Measurements from ENCODE around the gene CFAP251. TPM values are rescaled to one million over a fixed set of nuclear protein-coding genes. Genes with fewer than 3 reads are reported as not detected.

Gene CFAP251
- total and polyA plus RNA-seq, 2 of the 13 experiments (the other 11 are each of a cell fraction or from before 2014, with no cell fraction given) = 0.30 to 0.42 TPM

DNA sequence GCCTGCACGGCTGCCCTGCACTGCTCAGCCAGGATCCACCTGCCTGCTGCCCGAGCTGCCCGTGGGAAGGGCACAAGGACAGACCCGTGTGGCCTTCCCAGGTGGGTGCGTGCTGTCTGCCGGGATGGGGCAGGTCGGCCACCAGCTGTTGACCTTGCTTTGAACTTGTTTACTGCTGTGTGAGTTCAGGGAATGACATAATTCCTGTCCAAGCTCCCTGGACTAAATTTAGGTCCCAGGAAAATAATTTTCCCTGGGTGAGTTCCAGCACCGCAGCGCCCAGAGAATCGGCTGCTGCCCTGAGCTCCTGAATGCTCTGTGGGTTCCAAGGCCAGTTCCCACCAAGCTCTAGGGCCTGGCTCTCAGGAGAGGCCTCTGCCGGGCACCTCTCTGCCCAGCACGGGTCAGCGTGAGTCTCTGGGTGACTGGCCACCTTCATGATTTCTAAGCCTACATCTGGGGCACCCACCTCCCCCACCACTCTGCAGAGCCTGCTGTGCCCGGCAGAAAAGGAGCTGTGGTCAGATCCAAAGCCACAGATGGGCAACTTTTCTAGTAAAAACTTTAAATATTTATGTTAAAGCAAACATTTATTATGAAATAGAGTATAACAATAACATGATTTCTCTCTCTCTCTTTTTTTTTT, 133.0 kb downstream of the CFAP251 start (continued):
- TF ChIP-seq ZNF788 (CRISPR knock-in tag; IDR thresholded peaks at IDR 0.05; ENCODE audit: borderline replicate concordance) = no peak
- TF ChIP-seq, protein P1, sequence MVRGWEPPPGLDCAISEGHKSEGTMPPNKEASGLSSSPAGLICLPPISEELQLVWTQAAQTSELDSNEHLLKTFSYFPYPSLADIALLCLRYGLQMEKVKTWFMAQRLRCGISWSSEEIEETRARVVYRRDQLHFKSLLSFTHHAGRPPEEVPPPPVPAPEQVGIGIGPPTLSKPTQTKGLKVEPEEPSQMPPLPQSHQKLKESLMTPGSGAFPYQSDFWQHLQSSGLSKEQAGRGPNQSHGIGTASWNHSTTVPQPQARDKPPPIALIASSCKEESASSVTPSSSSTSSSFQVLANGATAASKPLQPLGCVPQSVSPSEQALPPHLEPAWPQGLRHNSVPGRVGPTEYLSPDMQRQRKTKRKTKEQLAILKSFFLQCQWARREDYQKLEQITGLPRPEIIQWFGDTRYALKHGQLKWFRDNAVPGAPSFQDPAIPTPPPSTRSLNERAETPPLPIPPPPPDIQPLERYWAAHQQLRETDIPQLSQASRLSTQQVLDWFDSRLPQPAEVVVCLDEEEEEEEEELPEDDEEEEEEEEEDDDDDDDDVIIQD (CRISPR knock-in tag; IDR thresholded peaks at IDR 0.05; ENCODE audit: low read depth) = no peak
- TF ChIP-seq EP300 (IDR thresholded peaks at IDR 0.05; ENCODE audit: low read depth in 2 of 2, low read length in 2 of 2) = no peak
- TF ChIP-seq EP300 (CRISPR knock-in tag; IDR thresholded peaks at IDR 0.05; ENCODE audit: borderline replicate concordance) = no peak
- no peak for TF ChIP-seq ZNF432 (CRISPR knock-in tag; IDR thresholded peaks at IDR 0.05; ENCODE audit: borderline replicate concordance)
- TF ChIP-seq SOX6 (IDR thresholded peaks at IDR 0.05) = no peak
- TF ChIP-seq SOX6 (CRISPR knock-in tag; IDR thresholded peaks at IDR 0.05) = 0 out of 2 replicates have a peak, but pooled peaks have one; percentile 15
- TF ChIP-seq, protein P2, sequence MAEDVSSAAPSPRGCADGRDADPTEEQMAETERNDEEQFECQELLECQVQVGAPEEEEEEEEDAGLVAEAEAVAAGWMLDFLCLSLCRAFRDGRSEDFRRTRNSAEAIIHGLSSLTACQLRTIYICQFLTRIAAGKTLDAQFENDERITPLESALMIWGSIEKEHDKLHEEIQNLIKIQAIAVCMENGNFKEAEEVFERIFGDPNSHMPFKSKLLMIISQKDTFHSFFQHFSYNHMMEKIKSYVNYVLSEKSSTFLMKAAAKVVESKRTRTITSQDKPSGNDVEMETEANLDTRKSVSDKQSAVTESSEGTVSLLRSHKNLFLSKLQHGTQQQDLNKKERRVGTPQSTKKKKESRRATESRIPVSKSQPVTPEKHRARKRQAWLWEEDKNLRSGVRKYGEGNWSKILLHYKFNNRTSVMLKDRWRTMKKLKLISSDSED (CRISPR knock-in tag; IDR thresholded peaks at IDR 0.05) = no peak
- no peak for TF ChIP-seq POLR2A (IDR thresholded peaks at IDR 0.05; ENCODE audit: insufficient read depth in 1 of 2, low read depth in 2 of 2, low read length in 2 of 2)
- no peak for TF ChIP-seq HES4 (CRISPR knock-in tag; IDR thresholded peaks at IDR 0.05; ENCODE audit: borderline replicate concordance)
- no peak for TF ChIP-seq ZFP90 (CRISPR knock-in tag; IDR thresholded peaks at IDR 0.05; ENCODE audit: borderline replicate concordance)
- TF ChIP-seq PHF5A (CRISPR knock-in tag; IDR thresholded peaks at IDR 0.05; ENCODE audit: low read depth, unreplicated experiment) = no peak
- TF ChIP-seq RNF2 (conservative IDR thresholded peaks at IDR 0.05; ENCODE audit: low read depth) = no peak
- TF ChIP-seq FOSL2 (CRISPR knock-in tag; IDR thresholded peaks at IDR 0.05) = 0 out of 2 replicates have a peak, but pooled peaks have one; percentile 10
- no peak for TF ChIP-seq ZNF709 (CRISPR knock-in tag; IDR thresholded peaks at IDR 0.05)
- no peak for TF ChIP-seq ZFP36L1 (CRISPR knock-in tag; IDR thresholded peaks at IDR 0.05)
- TF ChIP-seq ZNF224 (CRISPR knock-in tag; IDR thresholded peaks at IDR 0.05) = no peak
- TF ChIP-seq FOXA3 (CRISPR knock-in tag; IDR thresholded peaks at IDR 0.05) = peak; percentile 64
- TF ChIP-seq, protein P3, sequence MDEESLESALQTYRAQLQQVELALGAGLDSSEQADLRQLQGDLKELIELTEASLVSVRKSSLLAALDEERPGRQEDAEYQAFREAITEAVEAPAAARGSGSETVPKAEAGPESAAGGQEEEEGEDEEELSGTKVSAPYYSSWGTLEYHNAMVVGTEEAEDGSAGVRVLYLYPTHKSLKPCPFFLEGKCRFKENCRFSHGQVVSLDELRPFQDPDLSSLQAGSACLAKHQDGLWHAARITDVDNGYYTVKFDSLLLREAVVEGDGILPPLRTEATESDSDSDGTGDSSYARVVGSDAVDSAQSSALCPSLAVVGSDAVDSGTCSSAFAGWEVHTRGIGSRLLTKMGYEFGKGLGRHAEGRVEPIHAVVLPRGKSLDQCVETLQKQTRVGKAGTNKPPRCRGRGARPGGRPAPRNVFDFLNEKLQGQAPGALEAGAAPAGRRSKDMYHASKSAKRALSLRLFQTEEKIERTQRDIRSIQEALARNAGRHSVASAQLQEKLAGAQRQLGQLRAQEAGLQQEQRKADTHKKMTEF (CRISPR knock-in tag; IDR thresholded peaks at IDR 0.05) = 0 out of 2 replicates have a peak, but pooled peaks have one; percentile 23
- TF ChIP-seq SP4 (CRISPR knock-in tag; IDR thresholded peaks at IDR 0.05) = no peak
- TF ChIP-seq NR2F6 (IDR thresholded peaks at IDR 0.05) = 0 out of 2 replicates have a peak, but pooled peaks have one; percentile 47
- peak; percentile 69 for TF ChIP-seq NR2F6 (CRISPR knock-in tag; IDR thresholded peaks at IDR 0.05)
- no peak for TF ChIP-seq ZSCAN21 (CRISPR knock-in tag; IDR thresholded peaks at IDR 0.05; ENCODE audit: borderline replicate concordance)
- no peak for TF ChIP-seq ZNF282 (IDR thresholded peaks at IDR 0.05; ENCODE audit: partially characterized antibody)
- no peak for TF ChIP-seq ZNF589 (CRISPR knock-in tag; conservative IDR thresholded peaks at IDR 0.05)
- no peak for TF ChIP-seq PPARG (CRISPR knock-in tag; conservative IDR thresholded peaks at IDR 0.05)
- TF ChIP-seq NFKBIZ (CRISPR knock-in tag; IDR thresholded peaks at IDR 0.05) = no peak
- no peak for TF ChIP-seq MED1 (CRISPR knock-in tag; IDR thresholded peaks at IDR 0.05)
- no peak for TF ChIP-seq ZNF33B (CRISPR knock-in tag; IDR thresholded peaks at IDR 0.05)
- TF ChIP-seq ZSCAN30 (CRISPR knock-in tag; IDR thresholded peaks at IDR 0.05) = no peak
- TF ChIP-seq SMARCE1 (IDR thresholded peaks at IDR 0.05; ENCODE audit: borderline replicate concordance) = no peak
